Measurements from ENCODE around the gene IGF2R.

IGF2R gene

DNA sequence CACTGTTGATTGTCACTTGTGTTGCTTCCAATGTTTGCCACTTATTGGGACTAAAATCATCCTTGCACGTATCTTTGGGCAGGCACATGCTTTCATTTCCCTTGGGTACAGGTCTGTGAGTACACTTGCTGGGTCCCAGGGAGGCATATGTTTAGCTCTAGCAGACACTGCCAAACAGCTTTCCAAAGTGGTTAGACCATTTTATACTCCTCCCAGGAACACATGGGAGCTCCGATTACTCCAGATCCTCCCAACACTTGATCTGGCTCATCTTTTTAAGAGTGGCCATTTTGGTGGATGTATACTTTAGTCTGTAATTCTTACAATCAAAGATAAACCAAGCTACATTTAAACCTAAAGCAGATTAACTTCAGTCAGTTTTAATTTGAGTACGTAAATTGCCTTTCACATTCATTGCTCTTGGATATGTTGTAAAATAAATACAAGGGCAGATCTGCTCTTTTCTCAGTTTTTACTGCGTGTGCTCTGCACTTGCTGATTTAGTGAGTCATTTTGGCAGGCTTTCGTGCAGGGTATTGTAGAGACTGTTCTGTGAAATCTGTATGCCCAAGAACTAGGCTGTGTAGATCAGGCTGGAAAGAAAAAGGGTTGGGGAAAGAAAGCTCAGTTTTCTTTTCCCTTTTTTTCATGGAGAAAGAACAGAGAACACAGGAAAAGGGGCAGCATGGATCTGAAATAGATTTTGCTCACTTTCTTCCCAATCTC lies 172.3 kb downstream of the IGF2R start:
- Histone ChIP-seq H3K27ac (ENCODE audit: low read length) (no peak overlapping the region), H3K9me2 (replicated peaks; ENCODE audit: insufficient read depth, low read length) (no peaks in the 10 kb centered on the region), H3K9me3 (replicated peaks; ENCODE audit: insufficient read depth, low read length) (no peaks in the 10 kb centered on the region), H3K9ac (ENCODE audit: low read length) (no peak overlapping the region), H3K36me3 (replicated peaks; ENCODE audit: insufficient read depth, low read length) (no peaks in the 10 kb centered on the region), H3K4me3 (ENCODE audit: low read length) (no peak overlapping the region), H3K4me2 (ENCODE audit: low read depth, low read length) (no peak overlapping the region), H4K20me1 (ENCODE audit: insufficient read depth, low read length) (no peaks in the 10 kb centered on the region), H3F3A (ENCODE audit: insufficient read depth, low read length) (no peaks in the 10 kb centered on the region), H3K4me1 (ENCODE audit: low read length) (no peaks in the 10 kb centered on the region), H2AFZ (ENCODE audit: low read length) (no peak overlapping the region), H3K27me3 (replicated peaks; ENCODE audit: insufficient read depth, low read length) (no peaks in the 10 kb centered on the region), H3K79me2 (ENCODE audit: low read length) (no peaks in the 10 kb centered on the region)
- DNase-seq, result no peak
- no peak for TF ChIP-seq EZH2 (optimal IDR thresholded peaks at IDR 0.05; ENCODE audit: low read depth, low read length)

DNA sequence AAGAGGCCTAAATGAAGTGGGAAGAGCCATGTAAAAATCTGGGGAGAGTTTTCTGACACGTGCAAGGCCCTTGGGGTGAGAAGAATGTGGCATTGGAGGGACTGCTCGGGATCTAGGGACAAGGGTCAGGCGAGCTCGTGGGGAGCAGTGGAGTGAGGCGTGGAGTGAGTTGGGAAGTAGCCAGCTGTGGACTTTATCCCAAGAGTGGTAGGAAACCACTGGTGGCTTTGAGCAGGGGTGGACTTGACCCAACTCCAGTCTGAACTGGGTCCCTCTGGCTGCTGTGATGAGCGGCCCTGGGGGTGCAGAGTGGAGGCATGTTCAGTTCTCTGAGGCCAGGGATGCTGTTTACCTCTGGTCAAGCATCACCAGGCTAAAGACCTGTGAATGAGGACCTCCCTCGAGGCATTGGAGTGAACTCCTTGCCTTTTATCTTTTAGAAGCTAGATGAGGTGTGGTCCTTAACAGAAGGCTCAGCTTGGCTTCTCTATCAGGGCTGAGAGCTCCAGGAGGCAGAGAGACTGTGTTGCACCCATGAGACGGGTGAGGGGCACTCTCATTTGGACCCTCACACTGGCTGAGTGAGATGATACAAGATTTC lies 173.3 kb downstream of the IGF2R start:
- no peaks in the 10 kb centered on the region for H3K9me2 ChIP-seq (replicated peaks; ENCODE audit: insufficient read depth, low read length)
- H4K20me1 ChIP-seq (ENCODE audit: insufficient read depth, low read length), result no peaks in the 10 kb centered on the region
- H3F3A ChIP-seq (ENCODE audit: insufficient read depth, low read length), result no peaks in the 10 kb centered on the region
- no peak overlapping the region for H3K4me2 ChIP-seq (ENCODE audit: low read depth, low read length)
- DNase-seq, result no peak
- H3K27ac ChIP-seq (ENCODE audit: low read length), result no peak overlapping the region
- no peaks in the 10 kb centered on the region for H3K9me3 ChIP-seq (replicated peaks; ENCODE audit: insufficient read depth, low read length)
- H2AFZ ChIP-seq (ENCODE audit: low read length), result no peak overlapping the region
- H3K36me3 ChIP-seq (replicated peaks; ENCODE audit: insufficient read depth, low read length), result no peaks in the 10 kb centered on the region
- TF ChIP-seq, protein P1, sequence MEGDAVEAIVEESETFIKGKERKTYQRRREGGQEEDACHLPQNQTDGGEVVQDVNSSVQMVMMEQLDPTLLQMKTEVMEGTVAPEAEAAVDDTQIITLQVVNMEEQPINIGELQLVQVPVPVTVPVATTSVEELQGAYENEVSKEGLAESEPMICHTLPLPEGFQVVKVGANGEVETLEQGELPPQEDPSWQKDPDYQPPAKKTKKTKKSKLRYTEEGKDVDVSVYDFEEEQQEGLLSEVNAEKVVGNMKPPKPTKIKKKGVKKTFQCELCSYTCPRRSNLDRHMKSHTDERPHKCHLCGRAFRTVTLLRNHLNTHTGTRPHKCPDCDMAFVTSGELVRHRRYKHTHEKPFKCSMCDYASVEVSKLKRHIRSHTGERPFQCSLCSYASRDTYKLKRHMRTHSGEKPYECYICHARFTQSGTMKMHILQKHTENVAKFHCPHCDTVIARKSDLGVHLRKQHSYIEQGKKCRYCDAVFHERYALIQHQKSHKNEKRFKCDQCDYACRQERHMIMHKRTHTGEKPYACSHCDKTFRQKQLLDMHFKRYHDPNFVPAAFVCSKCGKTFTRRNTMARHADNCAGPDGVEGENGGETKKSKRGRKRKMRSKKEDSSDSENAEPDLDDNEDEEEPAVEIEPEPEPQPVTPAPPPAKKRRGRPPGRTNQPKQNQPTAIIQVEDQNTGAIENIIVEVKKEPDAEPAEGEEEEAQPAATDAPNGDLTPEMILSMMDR (IDR thresholded peaks at IDR 0.05; ENCODE audit: low read length), result no peak
- TF ChIP-seq EZH2 (optimal IDR thresholded peaks at IDR 0.05; ENCODE audit: low read depth, low read length) (no peak), EZH2phosphoT487 (IDR thresholded peaks at IDR 0.05; ENCODE audit: low read length) (no peak)
- no peaks in the 10 kb centered on the region for H3K79me2 ChIP-seq (ENCODE audit: low read length)
- H3K4me1 ChIP-seq (ENCODE audit: low read length), result no peaks in the 10 kb centered on the region
- no peak overlapping the region for H3K4me3 ChIP-seq (ENCODE audit: low read length)
- no peak overlapping the region for H3K9ac ChIP-seq (ENCODE audit: low read length)
- no peaks in the 10 kb centered on the region for H3K27me3 ChIP-seq (replicated peaks; ENCODE audit: insufficient read depth, low read length)

DNA sequence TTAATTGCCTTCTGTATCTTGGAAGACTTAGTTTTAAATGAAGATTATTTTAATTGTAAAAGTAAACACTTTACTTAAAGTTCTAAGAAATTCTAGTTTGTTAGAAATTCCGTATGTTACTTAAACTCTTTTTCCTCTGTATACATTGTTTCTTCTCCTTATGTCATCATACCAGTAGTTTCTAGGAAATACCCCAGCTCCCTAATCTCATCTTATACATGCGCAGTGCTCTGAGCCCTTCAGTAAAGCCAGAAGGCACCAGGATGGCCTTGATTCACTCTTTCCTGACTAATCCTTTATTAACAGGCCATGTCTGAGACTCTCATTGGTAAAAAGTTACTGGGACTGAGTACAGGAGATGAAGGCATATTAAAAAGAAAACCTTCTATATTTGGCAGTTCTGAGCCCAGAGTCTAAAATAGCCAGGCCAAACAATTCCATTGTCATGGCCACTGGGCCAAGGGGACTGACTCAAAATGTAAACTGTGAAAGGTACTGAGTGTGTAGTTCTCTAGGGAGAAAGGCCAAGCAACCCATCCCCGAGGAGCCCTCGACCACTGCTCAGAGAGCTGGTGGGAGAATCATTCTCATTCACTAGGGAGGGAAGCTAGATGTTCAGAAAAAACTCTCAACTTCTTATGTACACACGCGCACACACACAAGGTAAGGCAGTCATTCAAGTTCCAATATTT lies 177.7 kb downstream of the IGF2R start:
- no peak overlapping the region for H3K4me3 ChIP-seq (ENCODE audit: low read length)
- no peaks in the 10 kb centered on the region for H3K9me3 ChIP-seq (replicated peaks; ENCODE audit: insufficient read depth, low read length)
- H3K27me3 ChIP-seq (replicated peaks; ENCODE audit: insufficient read depth, low read length), result no peaks in the 10 kb centered on the region
- no peaks in the 10 kb centered on the region for H4K20me1 ChIP-seq (ENCODE audit: insufficient read depth, low read length)
- H3K27ac ChIP-seq (ENCODE audit: low read length), result no peak overlapping the region
- no peak overlapping the region for H3K9ac ChIP-seq (ENCODE audit: low read length)
- TF ChIP-seq, protein P1 (IDR thresholded peaks at IDR 0.05; ENCODE audit: low read length), result no peak
- TF ChIP-seq EZH2 (optimal IDR thresholded peaks at IDR 0.05; ENCODE audit: low read depth, low read length) (no peak), EZH2phosphoT487 (IDR thresholded peaks at IDR 0.05; ENCODE audit: low read length) (no peak)
- no peak overlapping the region for H3K4me2 ChIP-seq (ENCODE audit: low read depth, low read length)
- DNase-seq, result no peak
- no peaks in the 10 kb centered on the region for H3K79me2 ChIP-seq (ENCODE audit: low read length)
- no peaks in the 10 kb centered on the region for H3K36me3 ChIP-seq (replicated peaks; ENCODE audit: insufficient read depth, low read length)
- H3K4me1 ChIP-seq (ENCODE audit: low read length), result no peaks in the 10 kb centered on the region
- H3F3A ChIP-seq (ENCODE audit: insufficient read depth, low read length), result no peaks in the 10 kb centered on the region
- no peaks in the 10 kb centered on the region for H3K9me2 ChIP-seq (replicated peaks; ENCODE audit: insufficient read depth, low read length)
- H2AFZ ChIP-seq (ENCODE audit: low read length), result no peak overlapping the region

Data from MM.1S (cell line).